Activated CD4-positive, alpha-beta T cell treated with anti-CD3 and anti-CD28 coated beads for 48 hours (primary cell): Measurements from ENCODE around the gene NCAPG.

Experiments
- DNase-seq: peaks from one replicate; pipeline ENCODE4 v3.0.0-alpha.2; 2020

The NCAPG gene

GRCh38 chr4:17884063-17884462, 73.3 kb downstream of the NCAPG start:
- DNase-seq, result no peak

- DNase-seq, result no peak
Observed at GRCh38 chr4:17884511-17884910, 73.7 kb downstream of the NCAPG start.

GRCh38 chr4:17889692-17890091, 78.9 kb downstream of the NCAPG start:
- DNase-seq, result no peak

- DNase-seq, result no peak
Observed at GRCh38 chr4:17894421-17894820, 83.6 kb downstream of the NCAPG start.
